HG03565 (cell line): ENCODE results near the gene SEMA4D.

Source experiments
- ATAC-seq: cut with Tn5 transposase; IDR thresholded peaks from one replicate; pipeline ENCODE4 v1.9.1; 2021; ENCODE audit warnings: mild to moderate bottlenecking, moderate library complexity; ENCODE audit not compliant: unreplicated experiment

Gene SEMA4D

DNA sequence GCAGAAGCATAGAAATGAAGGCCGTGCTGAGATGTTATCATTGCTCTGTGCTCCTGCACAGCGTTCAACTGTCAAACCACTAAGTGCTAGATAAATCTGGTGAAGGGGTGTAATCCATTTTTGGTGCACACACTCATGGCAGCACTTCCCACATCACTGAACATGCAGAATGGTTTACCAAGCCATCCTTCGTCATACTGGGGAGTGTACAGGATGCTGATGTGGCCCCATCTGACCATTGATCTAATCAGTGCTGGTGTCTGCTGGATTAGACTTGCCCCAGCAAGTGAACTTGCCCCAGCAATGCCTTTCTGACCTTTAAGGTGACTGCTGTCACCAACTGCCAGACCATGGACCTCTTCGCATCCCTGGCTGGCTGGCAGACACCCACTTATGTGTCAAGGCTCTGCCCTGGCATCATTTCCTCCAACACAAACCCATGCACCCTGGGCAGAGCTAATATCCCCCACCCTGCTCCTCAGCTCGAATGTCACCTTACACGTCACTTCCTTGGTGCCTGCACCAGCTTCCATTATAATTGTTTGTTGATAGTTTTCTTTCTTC, 4.2 kb upstream of the SEMA4D start:
- ATAC-seq = no peak

DNA sequence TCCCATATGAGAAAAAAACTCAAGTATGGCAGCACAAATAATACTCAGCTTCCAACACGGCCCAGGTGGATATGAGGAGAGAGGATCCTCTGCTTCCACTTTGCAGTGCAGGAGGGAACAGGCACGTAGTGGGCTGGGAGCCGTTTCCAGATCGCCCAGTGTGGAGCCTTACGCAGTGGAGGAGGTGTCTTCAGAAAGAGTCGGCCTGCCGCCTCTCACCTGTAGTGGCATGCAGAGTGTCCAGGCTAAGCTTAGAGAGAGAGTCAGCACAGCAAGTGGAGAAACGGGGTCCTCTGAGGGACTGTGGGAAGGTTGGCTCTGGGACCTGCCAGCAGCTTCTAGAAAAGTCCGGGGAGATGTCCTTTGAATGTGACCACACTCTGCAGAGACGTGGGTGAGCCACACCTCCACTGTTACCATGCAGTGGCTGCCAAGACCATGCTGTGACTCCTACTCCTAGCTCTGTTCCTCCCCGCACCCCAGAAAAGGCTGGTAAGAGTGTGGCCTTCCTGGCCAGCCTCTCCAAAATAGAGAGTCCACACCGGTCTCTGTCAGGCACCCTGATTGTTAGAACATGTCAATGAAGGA, 3.5 kb upstream of the SEMA4D start:
- ATAC-seq = no peak

DNA sequence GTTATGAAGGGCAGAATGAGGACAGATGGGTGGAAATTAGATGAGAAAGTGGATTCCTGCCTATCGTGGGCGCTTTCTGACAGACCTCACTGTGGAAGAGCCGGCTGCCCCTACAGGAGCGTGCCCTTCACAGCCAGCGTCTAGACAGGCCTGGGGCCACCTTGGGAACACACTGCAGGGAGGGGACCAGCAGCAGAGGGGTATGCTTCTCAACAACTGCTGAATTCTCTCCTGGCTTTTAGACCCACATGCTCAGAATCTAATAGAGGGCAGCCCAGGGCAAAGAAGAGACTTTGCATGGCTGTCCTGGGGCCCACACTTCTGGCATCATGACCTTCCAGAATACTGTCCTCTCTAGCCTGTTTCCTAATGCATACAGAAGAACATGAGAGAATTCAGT, 2.1 kb upstream of the SEMA4D start:
- ATAC-seq = no peak

DNA sequence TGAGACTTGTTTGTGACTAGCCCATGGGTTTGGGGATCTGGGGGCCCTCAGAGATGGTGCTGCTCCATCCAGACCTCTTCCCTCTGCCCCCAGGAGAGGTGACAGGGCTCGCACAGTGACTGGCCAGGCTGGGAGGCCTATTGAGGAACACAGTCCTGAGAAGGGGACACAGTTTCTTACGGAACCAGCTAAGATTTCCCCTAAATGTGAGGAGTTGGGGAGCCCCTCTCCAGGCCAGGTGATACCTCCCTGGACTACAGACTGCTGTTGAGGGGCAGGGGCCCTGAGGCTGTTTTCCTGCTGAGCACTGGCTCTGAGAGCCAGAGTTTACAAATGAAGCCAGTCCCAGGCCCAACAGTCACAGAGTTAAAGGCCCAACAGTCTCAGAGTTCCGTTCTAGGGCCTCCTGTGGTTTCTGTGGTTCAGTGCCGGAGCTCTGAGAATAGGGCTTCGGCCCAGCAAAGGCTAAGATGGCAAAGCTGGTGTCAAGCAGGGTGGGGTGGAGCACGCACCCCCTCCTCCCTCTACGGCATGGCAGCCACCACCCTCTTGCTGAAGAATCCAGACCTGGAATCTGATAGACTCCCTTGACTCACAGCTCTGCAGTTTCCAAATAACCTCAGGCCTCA, 1.1 kb upstream of the SEMA4D start:
- ATAC-seq = no peak

DNA sequence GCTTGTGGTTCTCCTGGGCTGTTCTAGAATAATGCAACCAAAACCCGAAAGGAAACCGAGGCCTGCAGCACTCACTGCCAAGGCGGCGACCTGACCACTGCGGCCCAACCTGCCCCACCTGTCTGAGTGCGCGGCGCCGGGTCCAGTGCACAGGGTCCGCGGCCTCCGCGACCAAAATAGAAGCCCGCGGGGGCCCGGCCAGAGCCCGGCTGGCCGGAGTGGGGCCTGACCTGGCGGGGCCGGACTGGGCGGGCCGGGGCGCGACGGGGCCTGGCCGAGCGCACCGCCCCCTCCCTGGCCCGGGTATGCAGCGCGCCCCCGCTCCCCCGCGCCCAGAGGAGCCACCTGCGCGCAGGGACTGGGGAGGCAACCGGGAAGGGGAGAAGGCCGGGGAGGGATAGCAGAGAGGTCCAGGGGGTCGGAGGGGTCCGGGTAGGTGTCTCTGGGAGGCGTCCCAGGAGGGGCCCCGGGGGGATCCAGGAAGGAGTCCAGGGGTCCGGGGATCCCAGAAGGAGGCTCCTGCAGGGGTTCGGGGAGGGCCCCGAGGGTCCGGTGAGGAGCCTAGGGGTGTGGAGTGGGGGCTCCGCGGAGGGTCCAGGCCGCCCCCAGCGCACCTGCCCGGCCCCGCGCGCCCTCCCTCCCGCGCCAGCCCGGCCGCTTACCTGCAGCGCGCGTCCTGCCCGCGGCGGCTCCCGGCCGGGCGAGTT, 503 bp downstream of the SEMA4D start:
- ATAC-seq = no peak

DNA sequence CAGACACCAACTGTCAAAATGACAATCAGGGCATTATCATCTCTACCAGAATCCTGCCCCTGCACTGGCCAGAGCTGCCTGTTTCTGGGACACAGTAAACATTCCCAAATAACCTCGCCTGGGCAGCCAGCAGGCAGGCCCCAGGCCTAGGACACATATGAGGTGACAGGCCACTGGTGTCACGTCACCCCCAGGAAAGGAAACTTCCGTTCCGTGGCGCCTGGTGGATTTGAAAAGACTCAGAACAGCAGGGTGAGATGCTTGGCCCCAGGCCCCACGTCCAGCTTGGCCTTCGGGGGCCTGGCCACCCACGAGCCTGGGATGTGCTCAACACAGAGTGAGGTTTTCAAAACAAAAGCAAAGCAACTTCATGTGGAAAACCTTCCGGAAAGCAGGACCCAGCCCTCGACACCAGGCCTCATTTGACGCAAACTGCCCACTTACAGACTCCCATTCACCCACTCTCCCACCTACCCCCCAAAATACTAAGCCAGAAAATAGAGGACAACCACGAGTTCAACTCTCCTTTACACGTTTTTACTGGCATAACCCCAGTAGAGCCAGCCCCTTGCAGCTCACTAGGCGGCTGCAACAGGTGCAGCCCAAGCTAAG, 1.2 kb downstream of the SEMA4D start:
- ATAC-seq = no peak

DNA sequence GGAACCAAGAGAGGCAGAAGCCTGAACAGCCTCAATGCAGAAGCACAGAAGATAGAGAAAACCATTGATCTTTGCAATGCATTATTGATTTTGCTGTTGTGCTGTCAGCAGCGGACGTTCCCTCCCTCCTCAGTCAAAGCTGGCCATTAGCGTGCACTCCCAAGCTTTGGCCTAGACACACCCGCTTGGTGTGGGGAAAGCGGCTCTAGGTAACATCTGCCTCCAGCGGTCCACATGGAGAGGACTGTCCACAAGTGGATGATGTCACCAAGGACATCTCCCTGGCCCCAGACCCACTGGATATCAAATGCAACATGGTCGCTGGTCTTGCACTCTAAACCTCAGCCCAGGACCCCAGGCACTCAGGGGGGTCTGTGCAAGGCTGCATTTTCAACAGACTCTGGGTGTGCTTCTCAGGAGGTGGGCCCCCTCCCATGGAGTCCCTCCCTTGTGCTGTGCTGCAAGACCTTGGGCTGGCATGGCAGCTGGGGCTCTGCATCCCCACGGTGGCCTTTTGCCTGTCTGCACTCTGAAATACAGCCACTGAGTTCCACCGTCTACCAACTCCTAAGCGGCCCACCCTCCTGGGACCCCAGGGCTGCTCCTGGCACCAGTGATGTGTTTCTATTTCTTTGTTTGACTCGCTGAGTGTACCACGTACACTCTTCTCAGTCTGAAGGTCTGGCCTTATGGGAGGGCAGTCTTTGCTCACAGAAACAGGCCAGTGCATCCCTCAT, 1.9 kb downstream of the SEMA4D start:
- ATAC-seq = no peak

DNA sequence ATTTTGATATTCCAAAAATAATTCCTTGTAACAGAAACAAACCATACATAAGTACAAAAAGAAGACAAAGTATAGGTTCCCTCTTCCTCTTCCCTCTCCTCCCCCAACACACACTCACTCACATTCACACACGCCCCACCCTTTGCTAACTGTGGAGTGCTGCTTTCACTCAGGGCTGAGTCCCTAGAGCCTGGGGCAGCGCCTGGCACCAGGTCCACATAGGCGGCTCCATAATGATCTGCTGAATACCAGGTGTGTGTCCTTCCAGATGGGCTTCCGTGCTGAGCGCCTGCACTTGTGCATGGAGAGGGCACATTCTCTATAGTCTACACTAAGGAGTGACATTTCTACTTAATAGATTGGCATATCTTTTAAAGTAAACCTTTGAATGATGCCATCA, 3.7 kb downstream of the SEMA4D start:
- no peak for ATAC-seq

DNA sequence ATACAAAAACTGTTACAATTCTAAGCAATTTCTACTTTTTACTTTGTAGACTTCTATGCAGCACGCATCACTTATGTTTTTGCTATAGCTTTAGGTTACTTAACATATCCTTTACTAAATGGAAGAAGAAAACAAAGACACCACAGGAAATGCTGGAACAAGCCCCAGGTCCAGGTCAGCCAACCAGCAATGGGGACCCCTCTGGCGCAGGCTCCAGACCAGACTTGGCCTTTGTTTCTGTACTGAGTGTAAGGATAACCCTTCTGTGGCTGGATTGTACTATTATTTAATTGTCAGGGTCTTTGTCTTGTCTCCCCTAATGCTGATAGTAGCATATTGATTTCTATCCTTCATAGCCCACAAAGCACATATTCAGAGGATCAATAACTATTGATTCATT, 4.2 kb downstream of the SEMA4D start:
- ATAC-seq = no peak

DNA sequence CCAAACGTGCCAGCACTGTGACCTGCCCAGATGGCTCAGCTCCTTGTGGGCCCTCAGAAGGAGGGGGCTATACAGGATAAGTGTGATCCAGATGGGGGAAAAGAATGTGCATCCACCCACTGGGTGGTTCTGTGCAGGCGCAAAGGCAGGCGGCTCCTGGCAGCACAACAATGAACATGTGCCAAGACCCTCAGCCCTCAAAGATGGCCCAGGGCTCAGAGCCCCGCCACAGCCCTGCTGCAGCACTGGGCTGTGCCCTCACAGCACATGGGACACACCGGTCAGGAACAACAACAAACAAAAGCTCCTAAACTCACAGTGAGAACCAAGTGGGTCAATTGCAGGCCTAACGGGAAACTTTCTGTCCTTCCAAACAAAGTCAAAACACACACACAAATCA, 4.7 kb downstream of the SEMA4D start:
- no peak for ATAC-seq

DNA sequence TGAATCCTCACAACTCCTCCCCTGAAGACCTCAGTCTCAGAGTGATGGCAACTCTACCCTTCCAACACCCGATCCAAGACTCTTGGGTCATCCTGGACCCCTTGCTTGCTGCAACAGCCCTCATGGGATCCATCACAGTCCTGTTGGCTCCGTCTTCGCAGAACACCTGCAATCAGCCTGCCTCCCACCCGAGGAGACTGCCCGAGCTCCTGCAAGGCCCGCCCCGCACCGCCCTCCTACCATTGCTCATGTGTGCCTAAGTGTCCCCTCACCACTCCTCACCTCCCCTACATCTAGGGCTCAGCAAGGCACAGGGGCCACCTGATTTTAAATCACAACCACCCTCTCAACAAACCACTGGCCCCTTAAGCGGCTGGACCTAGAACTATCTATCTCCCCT, 5.3 kb downstream of the SEMA4D start:
- no peak for ATAC-seq

DNA sequence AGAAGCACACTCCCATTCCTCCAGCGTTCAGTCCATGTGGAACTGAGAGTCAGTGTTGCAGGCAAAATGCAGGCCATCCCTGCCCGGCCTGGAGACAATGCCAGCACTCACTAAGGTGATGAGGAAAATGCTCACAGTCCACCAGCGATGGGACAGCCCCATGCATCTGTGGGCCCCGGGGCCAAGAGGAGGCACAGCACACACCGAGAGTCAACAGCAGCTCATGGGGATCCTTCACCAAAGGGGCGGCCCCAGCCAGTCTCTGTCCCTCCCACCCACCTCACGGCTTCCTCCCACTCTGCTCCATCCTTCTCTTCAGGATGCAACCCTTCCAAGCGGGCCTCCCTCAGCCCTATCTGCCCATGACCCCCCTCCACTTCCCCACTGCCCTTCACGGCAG, 6.2 kb downstream of the SEMA4D start:
- ATAC-seq = no peak

DNA sequence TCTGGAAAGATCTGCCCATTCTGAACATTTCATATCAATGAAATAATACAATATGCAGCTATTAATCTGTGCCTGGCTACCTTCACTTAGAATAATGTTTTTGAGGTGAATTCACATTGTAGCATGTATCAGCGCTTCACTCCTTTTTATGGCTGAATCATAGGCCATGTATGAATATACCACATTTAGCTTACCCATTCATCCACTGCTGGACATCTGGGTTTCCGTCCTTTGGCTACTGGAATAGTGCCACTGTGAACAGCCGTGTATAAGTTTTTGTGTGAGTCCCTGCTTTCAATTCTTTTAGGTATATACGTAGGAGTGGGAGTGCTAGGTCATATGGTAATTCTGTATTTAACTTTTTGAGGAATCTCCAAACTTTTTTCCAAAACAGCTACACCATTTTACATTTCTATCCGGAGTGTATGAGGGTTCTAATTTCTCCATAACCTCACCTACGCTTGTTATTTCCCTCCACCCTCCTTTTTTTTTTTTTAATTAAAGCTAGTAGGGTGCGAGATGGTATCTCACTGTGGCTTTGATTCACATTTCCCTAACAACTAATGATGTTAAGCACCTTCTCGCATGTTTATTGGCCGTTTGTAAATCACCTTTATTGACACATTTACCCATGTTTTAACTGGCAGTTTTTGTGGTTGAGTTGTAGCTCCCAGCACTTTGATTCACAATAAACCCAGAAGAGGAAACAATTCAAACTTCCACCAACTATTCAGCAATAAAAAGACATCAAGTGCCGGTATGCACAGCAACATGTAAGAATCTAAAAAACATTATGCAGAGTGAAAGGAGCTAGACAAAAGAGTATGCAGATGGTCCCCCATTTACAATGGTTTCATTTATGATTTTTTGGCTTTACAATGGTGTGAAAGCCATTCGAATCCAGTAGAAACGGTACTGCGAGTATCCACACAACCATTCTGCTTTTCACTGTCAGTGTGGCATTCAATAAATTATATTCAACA, 8.1 kb downstream of the SEMA4D start:
- no peak for ATAC-seq

DNA sequence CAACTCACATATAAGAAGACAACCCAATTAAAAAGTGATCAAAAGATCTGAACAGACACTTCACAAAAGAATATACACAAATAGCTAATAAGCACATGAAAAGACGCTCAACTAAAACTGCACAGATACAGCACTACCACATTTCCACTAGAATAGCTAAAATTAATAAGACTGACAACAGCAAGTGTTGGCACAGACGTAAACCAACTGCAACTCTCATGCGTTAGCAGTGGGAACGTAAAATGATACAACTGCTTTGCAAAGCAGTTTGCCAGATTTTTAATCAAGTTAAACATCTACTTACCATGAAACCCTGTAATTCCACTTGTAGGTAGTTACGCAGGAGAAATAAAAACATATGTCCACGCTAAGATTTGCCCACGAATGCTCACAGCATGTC, 9.0 kb downstream of the SEMA4D start:
- no peak for ATAC-seq

DNA sequence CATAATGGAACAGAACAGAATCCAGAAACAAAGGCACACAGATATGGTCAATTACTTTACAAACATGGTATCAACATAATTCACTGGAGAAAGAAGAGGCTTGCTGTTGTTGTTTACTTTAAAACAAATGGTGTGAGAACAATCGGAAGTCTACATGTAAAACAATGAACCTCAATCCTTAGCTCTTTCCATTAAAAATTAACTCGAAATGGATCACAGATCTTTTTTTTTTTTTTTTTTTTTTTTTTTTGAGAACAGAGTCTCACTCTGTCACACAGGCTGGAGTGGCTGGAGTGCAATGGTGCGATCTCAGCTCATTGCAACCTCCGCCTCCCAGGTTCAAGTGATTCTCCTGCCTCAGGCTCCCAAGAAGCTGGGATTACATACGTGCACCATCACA, 9.8 kb downstream of the SEMA4D start:
- ATAC-seq = no peak

DNA sequence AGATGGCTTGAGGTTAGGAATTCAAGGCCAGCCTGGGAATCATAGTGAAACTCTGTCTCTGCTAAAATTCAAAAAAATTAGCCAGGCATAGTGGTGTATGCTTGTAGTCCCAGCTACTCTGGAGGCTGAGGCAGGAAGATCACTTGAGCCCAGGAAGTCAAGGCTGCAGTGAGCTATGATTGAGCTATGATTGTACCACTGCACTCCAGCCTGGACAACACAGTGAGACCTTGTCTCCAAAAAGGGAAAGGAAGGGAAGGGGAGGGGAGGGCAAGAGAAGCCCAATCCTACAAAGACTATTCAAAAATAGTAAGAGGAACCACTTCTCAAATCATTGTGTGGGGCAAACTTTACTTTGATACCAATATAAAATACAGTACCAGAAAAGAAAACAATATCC, 11.2 kb downstream of the SEMA4D start:
- ATAC-seq = no peak

DNA sequence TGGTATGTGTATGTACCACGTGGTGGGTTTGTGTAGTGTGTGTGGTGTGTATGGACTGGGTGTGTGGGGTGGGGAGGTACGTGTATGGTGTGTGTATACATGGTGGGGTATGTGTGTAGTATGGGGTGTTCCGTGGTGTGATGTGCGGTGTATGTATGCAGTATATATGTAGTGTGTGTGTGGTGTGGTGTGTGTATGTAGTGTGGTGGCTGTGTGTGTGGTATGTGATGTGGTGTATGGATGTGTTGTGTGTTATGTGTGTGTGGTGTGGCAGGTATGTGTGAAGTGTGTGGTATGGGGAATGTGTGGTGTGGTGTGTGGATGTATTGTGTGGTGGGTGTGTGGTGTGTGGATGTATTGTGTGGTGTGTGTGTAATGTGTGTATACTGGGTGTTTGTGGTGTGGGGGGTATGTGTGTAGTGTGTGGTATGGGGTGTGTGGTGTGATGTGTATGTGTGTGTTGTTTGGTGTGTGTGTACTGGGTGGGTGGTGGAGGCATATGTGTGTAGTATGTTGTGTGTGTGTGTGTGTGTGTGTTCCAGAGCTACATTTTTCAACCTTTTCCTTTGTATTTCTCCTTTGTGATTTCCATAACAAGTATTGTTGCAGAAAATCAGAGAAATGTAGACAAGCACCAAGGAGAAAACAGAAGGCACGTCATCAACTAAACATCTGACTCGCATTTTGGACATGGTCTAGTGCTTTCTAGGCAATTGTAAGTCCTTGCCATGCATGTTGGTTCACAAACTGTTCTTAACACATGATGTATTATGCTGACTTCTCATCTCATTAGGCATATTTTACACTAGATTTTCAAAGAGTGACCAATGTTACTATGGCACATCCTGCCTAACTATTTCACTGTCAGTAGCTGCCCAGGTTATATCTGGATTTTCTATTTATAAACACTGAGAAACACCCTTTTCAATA, 13.2 kb downstream of the SEMA4D start:
- no peak for ATAC-seq

DNA sequence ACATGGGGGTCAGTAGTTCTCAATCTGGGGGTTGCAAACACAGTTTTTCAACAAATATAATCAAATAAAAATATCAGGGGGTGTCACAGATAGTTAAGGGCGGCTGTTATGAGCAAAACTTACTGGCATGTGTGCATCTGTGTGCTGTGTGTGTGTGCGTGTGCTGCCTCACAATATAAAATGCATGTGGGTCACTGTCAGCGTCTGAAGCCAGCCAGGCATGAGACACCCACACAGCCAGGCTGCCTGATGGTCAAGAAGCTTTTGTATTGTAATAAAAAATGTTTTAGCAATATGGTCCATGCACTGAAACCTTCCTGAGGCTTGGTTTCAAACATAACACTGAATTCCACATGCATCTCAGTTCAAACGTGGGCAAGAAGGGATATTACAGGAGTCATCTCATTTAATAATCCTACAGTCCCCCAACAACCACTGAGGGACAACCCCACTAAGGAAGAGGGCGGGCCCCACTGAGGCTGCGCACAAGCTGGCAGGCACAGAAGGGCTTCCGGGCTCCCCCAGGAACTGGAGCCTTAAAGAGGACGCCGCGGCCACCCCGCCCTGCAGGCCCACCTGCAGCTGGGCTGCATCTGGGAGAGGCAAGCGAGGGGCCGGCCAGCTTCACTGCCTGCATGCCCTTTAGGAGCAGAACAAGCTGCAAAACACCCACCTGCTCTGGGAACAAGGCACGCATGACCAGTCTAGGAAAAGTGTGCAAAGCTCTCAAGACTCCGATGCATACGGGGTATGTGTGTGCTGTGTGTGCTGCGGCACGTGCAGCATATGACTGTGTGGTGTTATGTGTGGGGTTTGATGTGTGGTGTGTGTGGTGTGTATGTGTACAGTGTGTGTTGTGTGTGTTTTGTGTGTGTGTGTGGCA, 14.1 kb downstream of the SEMA4D start:
- ATAC-seq = peak; percentile 62
